ENCODE measurements around the gene PHF11.

PHF11 gene

GRCh38 chr13:49495783-49496762 is at the start of gene PHF11:
PHF11 (plus strand) TSS chr13:49495953; CDS start chr13:49496002, 49 bp downstream.
- Mint-ChIP-seq H3K9me3 (no peaks in the 10 kb centered on the region), H3K27ac (peak within 1 kb of the TSS; percentile 98), H3K36me3 (ENCODE audit: low read depth) (peaks cover 36% of the 10 kb centered on the region), H3K27me3 (no peaks in the 10 kb centered on the region), H3K4me1 (peaks cover 55% of the 10 kb centered on the region), H3K4me3 (peak within 1 kb of the TSS; percentile 93)
- peak; percentile 87 for DNase-seq
- ATAC-seq = peak; percentile 89

GRCh38 chr13:49446473-49446872 is 49.3 kb upstream of the PHF11 start:
- Mint-ChIP-seq H3K27ac (peak overlapping the region; percentile 95), H3K9me3 (no peaks in the 10 kb centered on the region), H3K4me3 (peak overlapping the region; percentile 100), H3K36me3 (ENCODE audit: low read depth) (peaks cover 20% of the 10 kb centered on the region), H3K4me1 (peaks cover 77% of the 10 kb centered on the region), H3K27me3 (no peaks in the 10 kb centered on the region)
- ATAC-seq (no peak), DNase-seq (no peak)

- Mint-ChIP-seq H3K27me3 (no peaks in the 10 kb centered on the region), H3K4me3 (no peak overlapping the region), H3K9me3 (no peaks in the 10 kb centered on the region), H3K4me1 (peaks cover 61% of the 10 kb centered on the region), H3K27ac (no peak overlapping the region), H3K36me3 (ENCODE audit: low read depth) (peaks cover 19% of the 10 kb centered on the region)
- ATAC-seq = no peak
- DNase-seq = no peak
Observed at GRCh38 chr13:49448753-49449152, 47.0 kb upstream of the PHF11 start.

- ATAC-seq (peak; percentile 42), DNase-seq (no peak)
- peaks cover 21% of the 10 kb centered on the region for H3K36me3 Mint-ChIP-seq (ENCODE audit: low read depth)
- H3K27me3 Mint-ChIP-seq = no peaks in the 10 kb centered on the region
- peaks cover 65% of the 10 kb centered on the region for H3K4me1 Mint-ChIP-seq
- H3K4me3 Mint-ChIP-seq = no peak overlapping the region
- peak overlapping the region; percentile 17 for H3K27ac Mint-ChIP-seq
- H3K9me3 Mint-ChIP-seq = no peaks in the 10 kb centered on the region
Observed at GRCh38 chr13:49450105-49450819, 45.5 kb upstream of the PHF11 start.

GRCh38 chr13:49452725-49453457 is 42.9 kb upstream of the PHF11 start:
- H3K9me3 Mint-ChIP-seq = no peaks in the 10 kb centered on the region
- H3K27ac Mint-ChIP-seq = no peak overlapping the region
- H3K4me1 Mint-ChIP-seq = peaks cover 45% of the 10 kb centered on the region
- ATAC-seq = no peak
- H3K36me3 Mint-ChIP-seq (ENCODE audit: low read depth) = peaks cover 19% of the 10 kb centered on the region
- DNase-seq = no peak
- no peaks in the 10 kb centered on the region for H3K27me3 Mint-ChIP-seq
- H3K4me3 Mint-ChIP-seq = no peak overlapping the region

- Mint-ChIP-seq H3K9me3 (no peaks in the 10 kb centered on the region), H3K36me3 (ENCODE audit: low read depth) (peaks cover 22% of the 10 kb centered on the region), H3K27ac (no peak overlapping the region), H3K27me3 (no peaks in the 10 kb centered on the region), H3K4me3 (no peak overlapping the region), H3K4me1 (peaks cover 39% of the 10 kb centered on the region)
- DNase-seq = no peak
- no peak for ATAC-seq
Observed at GRCh38 chr13:49453465-49453864, 42.3 kb upstream of the PHF11 start.

GRCh38 chr13:49454388-49455006 is 41.3 kb upstream of the PHF11 start:
- Mint-ChIP-seq H3K4me3 (no peak overlapping the region), H3K4me1 (peaks cover 31% of the 10 kb centered on the region), H3K27me3 (no peaks in the 10 kb centered on the region), H3K27ac (peak overlapping the region; percentile 35), H3K36me3 (ENCODE audit: low read depth) (peaks cover 18% of the 10 kb centered on the region), H3K9me3 (no peaks in the 10 kb centered on the region)
- DNase-seq = no peak
- ATAC-seq = peak; percentile 81

GRCh38 chr13:49455007-49455398 is 40.8 kb upstream of the PHF11 start:
- DNase-seq (no peak), ATAC-seq (no peak)
- Mint-ChIP-seq H3K27ac (no peak overlapping the region), H3K36me3 (ENCODE audit: low read depth) (peaks cover 16% of the 10 kb centered on the region), H3K9me3 (no peaks in the 10 kb centered on the region), H3K27me3 (no peaks in the 10 kb centered on the region), H3K4me3 (no peak overlapping the region), H3K4me1 (peaks cover 27% of the 10 kb centered on the region)

- H3K9me3 Mint-ChIP-seq = no peaks in the 10 kb centered on the region
- peaks cover 22% of the 10 kb centered on the region for H3K4me1 Mint-ChIP-seq
- no peak overlapping the region for H3K27ac Mint-ChIP-seq
- H3K27me3 Mint-ChIP-seq = no peaks in the 10 kb centered on the region
- DNase-seq = no peak
- peaks cover 19% of the 10 kb centered on the region for H3K36me3 Mint-ChIP-seq (ENCODE audit: low read depth)
- no peak for ATAC-seq
- no peak overlapping the region for H3K4me3 Mint-ChIP-seq
Observed at GRCh38 chr13:49456156-49456555, 39.6 kb upstream of the PHF11 start.

GRCh38 chr13:49457221-49457620 is 38.5 kb upstream of the PHF11 start:
- no peak for DNase-seq
- H3K36me3 Mint-ChIP-seq (ENCODE audit: low read depth) = peaks cover 26% of the 10 kb centered on the region
- peaks cover 22% of the 10 kb centered on the region for H3K4me1 Mint-ChIP-seq
- H3K9me3 Mint-ChIP-seq = peaks cover 2% of the 10 kb centered on the region
- no peak overlapping the region for H3K4me3 Mint-ChIP-seq
- no peak for ATAC-seq
- no peak overlapping the region for H3K27ac Mint-ChIP-seq
- no peaks in the 10 kb centered on the region for H3K27me3 Mint-ChIP-seq

- no peaks in the 10 kb centered on the region for H3K27me3 Mint-ChIP-seq
- DNase-seq (no peak), ATAC-seq (peak; percentile 36)
- peaks cover 8% of the 10 kb centered on the region for H3K9me3 Mint-ChIP-seq
- H3K27ac Mint-ChIP-seq = no peak overlapping the region
- H3K36me3 Mint-ChIP-seq (ENCODE audit: low read depth) = peaks cover 39% of the 10 kb centered on the region
- no peak overlapping the region for H3K4me3 Mint-ChIP-seq
- H3K4me1 Mint-ChIP-seq = peaks cover 10% of the 10 kb centered on the region
Observed at GRCh38 chr13:49459580-49459979, 36.2 kb upstream of the PHF11 start.

GRCh38 chr13:49464085-49464484 is 31.7 kb upstream of the PHF11 start:
- peaks cover 46% of the 10 kb centered on the region for H3K36me3 Mint-ChIP-seq (ENCODE audit: low read depth)
- no peaks in the 10 kb centered on the region for H3K27me3 Mint-ChIP-seq
- DNase-seq (no peak), ATAC-seq (no peak)
- peaks cover 8% of the 10 kb centered on the region for H3K9me3 Mint-ChIP-seq
- H3K27ac Mint-ChIP-seq = no peak overlapping the region
- H3K4me3 Mint-ChIP-seq = no peak overlapping the region
- H3K4me1 Mint-ChIP-seq = peaks cover 2% of the 10 kb centered on the region

GRCh38 chr13:49464621-49465325 is 31.0 kb upstream of the PHF11 start:
- Mint-ChIP-seq H3K36me3 (ENCODE audit: low read depth) (peaks cover 52% of the 10 kb centered on the region), H3K27ac (no peak overlapping the region), H3K9me3 (peaks cover 8% of the 10 kb centered on the region), H3K4me1 (no peaks in the 10 kb centered on the region), H3K27me3 (no peaks in the 10 kb centered on the region), H3K4me3 (no peak overlapping the region)
- ATAC-seq (no peak), DNase-seq (no peak)

Measured in activated naive CD8-positive, alpha-beta T cell treated with anti-CD3 and anti-CD28 coated beads, Interleukin-2, amount 50 U/mL, for 24 hours (primary cell).